Measurements from ENCODE around the gene ITPK1. TPM values are rescaled to one million over a fixed set of nuclear protein-coding genes. Genes with fewer than 3 reads are reported as not detected.
A peak's percentile ranks its signal among the peaks of the same experiment; 100 is the strongest.

The ITPK1 gene
- polyA plus RNA-seq, 6 donors from 2014 or later: 8.5 to 20.1 (median 16.2) TPM

DNA sequence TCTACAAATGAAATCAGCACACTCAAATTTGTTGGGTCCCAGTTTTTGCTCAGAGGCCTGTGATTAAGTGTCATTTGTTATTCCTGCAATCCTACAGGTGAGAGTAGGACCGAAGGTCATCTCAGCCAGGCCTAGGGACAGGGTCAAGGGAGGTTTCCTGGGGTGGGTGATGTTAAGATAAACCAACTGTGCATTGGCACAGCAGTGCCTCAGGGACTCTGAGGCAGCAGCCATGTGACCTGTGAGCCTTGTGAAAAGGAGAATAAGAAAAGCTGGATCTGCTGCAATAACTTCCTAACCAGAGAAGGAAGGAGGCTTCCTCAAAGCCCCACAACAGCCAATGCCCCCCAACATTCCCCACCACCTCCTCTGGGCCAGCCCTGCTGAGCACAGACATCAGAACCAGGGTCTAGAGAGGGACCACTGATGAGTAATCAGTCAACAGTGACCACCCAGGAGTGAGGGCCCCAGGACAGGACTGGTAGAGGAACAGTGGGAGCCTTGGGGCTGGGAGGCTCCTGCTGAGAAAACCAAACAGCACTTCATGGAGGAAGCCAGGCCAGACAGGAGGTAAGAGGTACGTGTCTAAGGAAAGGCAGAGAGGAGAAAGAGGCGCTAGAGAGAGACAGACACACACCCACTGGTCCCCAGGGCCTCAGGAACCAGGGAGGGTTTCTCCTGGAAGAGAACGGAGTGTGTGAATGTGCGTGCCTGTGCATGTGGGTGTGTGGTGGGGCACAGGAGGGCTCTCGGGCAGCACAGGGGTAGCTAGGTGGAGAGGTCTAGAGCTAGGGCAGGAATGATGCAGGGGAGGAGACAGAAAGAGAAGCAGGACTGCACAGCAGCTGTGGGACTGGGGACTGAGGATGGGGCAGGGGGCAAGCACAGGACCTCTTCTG lies 82.4 kb downstream of the ITPK1 start:
- Mint-ChIP-seq H3K36me3 (no peaks in the 10 kb centered on the region), H3K4me3 (peak overlapping the region in 7 of 8 donors; percentile 23 to 88 (median 70)), H3K4me1 (peaks cover 30 to 49% (median 31%) of the 10 kb centered on the region in 3 donors), H3K27me3 (no peaks in the 10 kb centered on the region), H3K9me3 (no peaks in the 10 kb centered on the region), H3K27ac (peak overlapping the region; percentile 38 to 96 (median 84))
- ATAC-seq (ENCODE audit: low read depth in 2 of 2) (peak in 1 of 2 donors; percentile 10), DNase-seq (no peak)

DNA sequence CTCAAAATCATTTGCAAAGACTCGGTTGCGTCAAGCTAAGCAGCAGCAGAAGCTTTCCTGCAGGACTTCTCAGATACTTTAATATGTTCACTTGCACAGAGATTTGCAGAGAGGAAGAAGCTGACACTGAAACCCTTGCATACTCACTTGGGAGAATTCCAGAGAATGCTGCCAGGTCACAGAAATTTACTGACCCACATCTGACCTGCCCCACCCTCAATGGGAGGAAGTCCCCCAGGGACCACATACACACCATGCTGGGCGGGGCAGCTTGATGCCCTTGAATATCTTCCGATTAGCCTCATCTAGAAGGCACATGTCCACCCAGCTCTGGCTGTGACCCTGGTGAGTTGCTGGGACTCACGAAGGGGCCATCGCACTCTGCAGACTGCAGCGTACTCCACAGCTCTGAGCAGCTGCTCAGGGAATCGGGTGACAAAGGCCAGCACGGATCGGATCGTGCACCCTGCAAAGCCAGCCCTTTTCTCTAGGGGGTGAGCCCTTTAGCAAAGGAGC lies 83.2 kb downstream of the ITPK1 start:
- Mint-ChIP-seq H3K36me3 (no peaks in the 10 kb centered on the region), H3K27ac (peak overlapping the region in 2 of 6 donors; percentile 38 to 79), H3K4me3 (peak overlapping the region in 4 of 8 donors; percentile 37 to 88 (median 65)), H3K9me3 (no peaks in the 10 kb centered on the region), H3K4me1 (peaks cover 30 to 48% (median 31%) of the 10 kb centered on the region in 3 donors), H3K27me3 (no peaks in the 10 kb centered on the region)
- ATAC-seq (ENCODE audit: low read depth in 2 of 2) (no peak), DNase-seq (no peak)

DNA sequence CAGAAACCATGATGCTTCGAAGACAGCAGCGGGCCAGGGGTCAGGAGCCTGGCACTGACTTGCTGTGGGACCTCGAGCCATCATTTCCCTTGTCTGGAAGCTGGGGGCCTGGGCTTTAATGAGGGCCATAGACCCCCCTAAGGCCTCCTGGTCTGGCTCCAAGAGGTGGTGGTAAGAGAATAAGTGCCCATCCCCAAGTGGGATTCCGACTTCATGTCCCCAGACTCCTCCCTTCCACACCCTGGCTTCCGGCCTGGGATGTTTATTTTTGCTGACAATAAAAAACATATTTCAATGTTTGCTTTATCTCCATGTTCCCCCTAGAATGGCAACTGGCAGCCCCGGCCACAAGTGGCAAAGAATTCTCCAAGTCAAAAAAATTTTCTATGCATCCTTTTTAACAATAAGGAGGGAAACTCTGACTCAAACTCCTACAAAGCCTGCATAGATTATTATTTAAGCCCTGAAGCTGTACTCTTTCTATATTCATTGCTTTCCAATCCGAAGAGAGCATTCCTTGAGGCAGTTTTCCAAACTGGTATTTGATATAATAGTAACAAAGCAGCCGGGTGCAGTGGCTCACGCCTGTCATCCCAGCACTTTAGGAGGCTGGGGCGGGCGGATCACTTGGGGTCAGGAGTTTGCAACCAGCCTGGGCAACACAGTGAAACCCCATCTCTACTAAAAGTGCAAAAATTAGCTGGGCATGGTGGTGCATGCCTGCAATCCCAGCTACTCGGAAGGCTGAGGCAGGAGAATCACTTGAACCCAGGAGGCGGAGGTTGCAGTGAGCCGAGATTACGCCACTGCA lies 84.0 kb downstream of the ITPK1 start:
- Mint-ChIP-seq H3K27me3 (no peaks in the 10 kb centered on the region), H3K9me3 (no peaks in the 10 kb centered on the region)

DNA sequence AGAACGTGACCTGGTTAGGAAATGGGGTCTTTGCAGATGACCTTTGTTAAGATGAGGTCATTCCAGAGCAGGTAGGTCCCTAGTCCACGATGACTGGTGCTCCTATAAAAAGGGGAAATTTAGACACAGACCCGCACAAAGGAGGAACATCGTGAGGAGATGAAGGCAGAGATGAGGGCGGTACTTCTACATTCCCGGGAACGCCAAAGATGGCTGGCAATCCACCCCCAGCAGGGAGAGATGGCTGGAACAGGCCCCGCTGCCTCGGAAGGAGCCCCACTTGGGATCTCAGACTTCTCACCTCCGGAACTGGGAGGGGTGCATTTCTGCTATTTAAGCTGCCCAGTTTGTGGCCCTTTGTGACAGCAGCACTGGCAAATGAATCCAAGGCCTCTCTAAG lies 85.0 kb downstream of the ITPK1 start:
- no peaks in the 10 kb centered on the region for H3K36me3 Mint-ChIP-seq
- ATAC-seq (ENCODE audit: low read depth in 2 of 2): no peak
- H3K4me1 Mint-ChIP-seq: peaks cover 31 to 48% (median 39%) of the 10 kb centered on the region in 3 donors
- no peaks in the 10 kb centered on the region for H3K9me3 Mint-ChIP-seq
- no peak overlapping the region for H3K4me3 Mint-ChIP-seq
- no peak for DNase-seq
- peak overlapping the region in 2 of 6 donors; percentile 22 to 80 for H3K27ac Mint-ChIP-seq
- no peaks in the 10 kb centered on the region for H3K27me3 Mint-ChIP-seq

More for the DNA sequence above, 84.0 kb downstream of the ITPK1 start:
- DNase-seq (no peak), ATAC-seq (ENCODE audit: low read depth in 2 of 2) (no peak)
- Mint-ChIP-seq H3K4me1 (peaks cover 31 to 48% (median 33%) of the 10 kb centered on the region in 3 donors), H3K27ac (peak overlapping the region in 3 of 6 donors; percentile 29 to 80 (median 32)), H3K4me3 (peak overlapping the region in 2 of 8 donors; percentile 20 to 73), H3K36me3 (no peaks in the 10 kb centered on the region)

DNA sequence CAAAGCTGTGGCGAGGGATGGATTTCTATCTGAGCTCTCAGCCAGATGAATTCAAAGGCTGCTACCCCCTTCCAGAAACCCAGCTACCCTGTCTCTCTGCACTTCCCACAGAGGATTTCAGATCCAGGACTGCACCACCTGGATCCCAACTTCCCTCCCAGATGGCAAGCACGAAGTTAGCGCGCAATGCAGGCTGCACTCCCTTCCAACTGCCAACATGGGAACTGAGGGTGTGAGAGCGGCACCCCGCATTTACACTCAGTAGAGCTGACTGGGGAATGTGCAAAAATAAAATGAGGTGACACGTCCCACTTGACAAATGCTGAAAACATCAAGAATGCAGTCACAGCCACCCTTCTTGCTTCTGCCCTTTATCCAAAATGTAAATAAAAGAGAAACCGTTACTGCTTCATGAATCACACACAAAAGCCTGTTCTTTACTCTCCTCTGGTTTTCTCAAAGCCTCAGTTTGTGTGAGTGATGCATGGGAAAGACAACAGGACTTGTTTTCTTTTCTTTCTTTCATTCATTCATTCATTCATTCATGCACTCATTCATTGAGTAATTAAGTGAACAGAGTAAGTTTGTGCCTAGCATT lies 85.7 kb downstream of the ITPK1 start:
- no peaks in the 10 kb centered on the region for H3K27me3 Mint-ChIP-seq
- DNase-seq (no peak), ATAC-seq (ENCODE audit: low read depth in 2 of 2) (no peak)
- H3K36me3 Mint-ChIP-seq: peaks cover 0 to 5% of the 10 kb centered on the region in 2 donors
- H3K27ac Mint-ChIP-seq: peak overlapping the region in 1 of 6 donors; percentile 28
- H3K4me3 Mint-ChIP-seq: no peak overlapping the region
- peaks cover 29 to 45% (median 39%) of the 10 kb centered on the region in 3 donors for H3K4me1 Mint-ChIP-seq
- H3K9me3 Mint-ChIP-seq: no peaks in the 10 kb centered on the region

DNA sequence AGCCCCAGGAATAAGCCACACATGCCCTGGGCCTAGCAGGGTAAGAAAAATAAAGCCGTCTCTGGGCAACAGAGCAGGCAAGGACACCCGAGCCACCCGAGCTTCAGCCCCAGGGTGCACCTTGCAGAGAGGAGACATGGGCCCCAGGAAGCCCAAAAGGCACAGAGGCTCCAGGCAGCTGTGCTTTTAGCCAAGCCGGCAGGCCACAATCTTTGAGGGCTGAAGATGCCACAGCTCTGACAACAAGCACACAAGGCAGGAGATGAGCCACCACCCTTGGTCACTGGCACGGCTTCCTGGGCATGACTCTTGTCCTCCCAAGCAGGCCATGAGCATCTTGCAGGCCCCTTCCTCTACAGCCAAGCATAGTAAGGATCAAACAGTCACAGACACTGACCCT lies 86.3 kb downstream of the ITPK1 start:
- Mint-ChIP-seq H3K36me3 (peaks cover 0 to 5% of the 10 kb centered on the region in 2 donors), H3K4me3 (no peak overlapping the region), H3K4me1 (peaks cover 24 to 39% (median 38%) of the 10 kb centered on the region in 3 donors), H3K9me3 (no peaks in the 10 kb centered on the region), H3K27me3 (no peaks in the 10 kb centered on the region), H3K27ac (no peak overlapping the region)
- DNase-seq (no peak), ATAC-seq (ENCODE audit: low read depth in 2 of 2) (no peak)

DNA sequence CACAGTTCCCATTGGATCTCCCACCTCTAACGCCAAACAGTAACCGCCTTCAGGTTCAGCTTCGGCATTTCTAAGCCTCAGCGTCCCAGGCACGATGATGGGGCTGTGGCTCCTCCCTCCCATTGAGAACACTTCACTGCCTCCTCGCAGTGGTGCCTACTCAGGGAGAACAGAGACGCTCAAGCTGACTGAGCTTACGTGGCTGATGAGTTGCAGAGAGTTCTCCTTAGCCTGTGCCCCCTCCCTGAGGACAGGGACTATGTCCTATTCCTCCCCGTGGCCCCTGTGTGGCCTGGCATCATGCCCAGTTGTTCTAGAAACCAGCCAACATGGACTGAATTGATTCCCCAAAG lies 87.0 kb downstream of the ITPK1 start:
- no peaks in the 10 kb centered on the region for H3K27me3 Mint-ChIP-seq
- H3K9me3 Mint-ChIP-seq: no peaks in the 10 kb centered on the region
- no peak for DNase-seq
- H3K36me3 Mint-ChIP-seq: peaks cover 0 to 5% of the 10 kb centered on the region in 2 donors
- peaks cover 19 to 32% (median 30%) of the 10 kb centered on the region in 3 donors for H3K4me1 Mint-ChIP-seq
- H3K4me3 Mint-ChIP-seq: no peak overlapping the region
- peak overlapping the region in 1 of 6 donors; percentile 26 for H3K27ac Mint-ChIP-seq
- peak in 1 of 2 donors; percentile 57 for ATAC-seq (ENCODE audit: low read depth in 2 of 2)

DNA sequence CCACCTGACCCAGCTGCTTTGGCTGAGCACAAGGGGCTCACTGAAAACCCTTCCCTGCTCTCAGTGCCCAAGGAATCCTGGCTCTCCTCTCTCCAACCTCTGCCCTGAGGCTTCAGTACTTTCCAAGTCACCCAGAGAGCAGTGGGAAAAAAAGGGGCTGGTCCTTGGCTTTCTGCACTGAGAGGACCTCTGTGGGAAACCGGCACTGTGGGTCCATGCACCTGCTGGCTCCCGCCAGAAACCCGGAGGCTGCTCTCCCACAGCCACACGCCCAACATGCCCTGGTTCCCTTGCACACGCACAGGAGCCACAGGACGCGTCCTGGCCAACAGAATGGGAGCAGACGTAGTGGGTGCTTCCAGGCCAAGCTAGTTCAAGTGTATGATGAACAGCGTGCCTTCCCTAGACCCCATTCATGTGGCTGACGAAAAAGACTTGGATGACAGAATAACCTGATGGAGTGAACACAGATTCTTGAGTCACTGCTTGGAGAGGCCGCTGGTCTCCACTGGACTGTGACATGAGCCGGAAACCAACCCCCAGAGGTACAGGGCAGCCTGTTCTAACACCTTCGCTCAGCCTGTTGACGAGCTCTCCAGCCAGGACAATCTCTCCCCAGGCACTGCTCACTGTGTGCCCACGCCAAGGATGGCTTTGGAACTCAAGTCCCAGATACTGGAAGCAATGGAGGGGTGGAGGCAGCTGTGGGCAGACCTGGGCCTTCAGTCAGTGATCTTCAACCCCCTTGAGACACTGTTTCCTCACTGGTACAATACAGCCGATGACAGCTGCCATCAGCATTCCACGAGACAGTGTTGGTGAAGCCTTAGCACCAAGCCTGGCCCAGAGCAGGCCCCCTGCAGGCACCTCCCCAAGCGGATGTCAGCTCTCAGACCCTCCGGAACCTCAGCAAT lies 87.7 kb downstream of the ITPK1 start:
- Mint-ChIP-seq H3K4me3 (no peak overlapping the region), H3K9me3 (no peaks in the 10 kb centered on the region), H3K27ac (peak overlapping the region in 3 of 6 donors; percentile 26 to 78 (median 62)), H3K4me1 (peaks cover 14 to 28% (median 26%) of the 10 kb centered on the region in 3 donors), H3K36me3 (peaks cover 0 to 5% of the 10 kb centered on the region in 2 donors), H3K27me3 (no peaks in the 10 kb centered on the region)
- DNase-seq (no peak), ATAC-seq (ENCODE audit: low read depth in 2 of 2) (peak in 1 of 2 donors; percentile 43)

DNA sequence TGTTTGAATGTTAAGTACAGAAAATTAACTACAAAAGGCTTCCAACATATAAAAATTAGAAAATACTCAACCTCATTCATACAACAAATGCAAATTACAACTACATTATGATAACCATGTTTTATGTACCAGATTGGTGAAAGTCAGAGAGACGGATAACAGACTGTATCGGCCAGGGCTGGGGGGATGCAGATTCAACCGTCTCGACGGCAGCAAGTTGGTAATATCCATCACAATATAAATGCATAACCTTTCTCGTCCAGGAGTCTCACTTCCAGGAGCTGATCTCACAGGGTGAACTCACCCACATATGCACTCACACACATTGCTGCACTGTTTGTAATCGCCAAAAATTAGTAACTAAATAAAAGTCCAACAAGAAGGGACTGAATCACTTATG lies 89.4 kb downstream of the ITPK1 start:
- peaks cover 0 to 2% (median 0%) of the 10 kb centered on the region in 7 donors for H3K9me3 Mint-ChIP-seq
- H3K27ac Mint-ChIP-seq: peak overlapping the region in 1 of 6 donors; percentile 22
- H3K36me3 Mint-ChIP-seq: peaks cover 0 to 5% of the 10 kb centered on the region in 2 donors
- peaks cover 13 to 18% (median 15%) of the 10 kb centered on the region in 3 donors for H3K4me1 Mint-ChIP-seq
- H3K27me3 Mint-ChIP-seq: no peaks in the 10 kb centered on the region
- no peak overlapping the region for H3K4me3 Mint-ChIP-seq
- ATAC-seq (ENCODE audit: low read depth in 2 of 2) (no peak), DNase-seq (no peak)

DNA sequence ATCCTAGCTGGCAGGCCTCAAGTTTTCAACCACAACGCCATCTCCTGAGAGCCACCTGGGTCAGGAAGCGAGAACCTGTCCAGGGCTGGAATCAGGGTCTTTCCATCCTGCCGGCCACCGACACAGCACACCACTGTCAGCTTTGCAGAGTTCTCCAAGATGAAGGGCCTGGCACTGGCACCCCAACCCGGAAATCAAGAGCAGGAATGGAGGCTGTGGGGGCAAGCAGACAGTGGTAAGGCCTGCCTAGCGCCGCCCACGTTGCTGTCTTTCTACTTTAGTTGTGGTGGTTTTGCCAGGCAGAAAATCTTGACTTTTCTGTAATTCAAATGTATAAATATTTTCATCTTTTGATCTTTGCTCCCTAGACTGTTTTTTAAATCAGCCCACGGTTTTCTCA lies 90.7 kb downstream of the ITPK1 start:
- H3K27me3 Mint-ChIP-seq: no peaks in the 10 kb centered on the region
- peaks cover 0 to 2% (median 0%) of the 10 kb centered on the region in 7 donors for H3K9me3 Mint-ChIP-seq
- no peak for DNase-seq
- H3K36me3 Mint-ChIP-seq: peaks cover 0 to 5% of the 10 kb centered on the region in 2 donors
- ATAC-seq (ENCODE audit: low read depth in 2 of 2): no peak
- peaks cover 9 to 21% (median 9%) of the 10 kb centered on the region in 3 donors for H3K4me1 Mint-ChIP-seq
- H3K27ac Mint-ChIP-seq: peak overlapping the region in 1 of 6 donors; percentile 30
- no peak overlapping the region for H3K4me3 Mint-ChIP-seq

DNA sequence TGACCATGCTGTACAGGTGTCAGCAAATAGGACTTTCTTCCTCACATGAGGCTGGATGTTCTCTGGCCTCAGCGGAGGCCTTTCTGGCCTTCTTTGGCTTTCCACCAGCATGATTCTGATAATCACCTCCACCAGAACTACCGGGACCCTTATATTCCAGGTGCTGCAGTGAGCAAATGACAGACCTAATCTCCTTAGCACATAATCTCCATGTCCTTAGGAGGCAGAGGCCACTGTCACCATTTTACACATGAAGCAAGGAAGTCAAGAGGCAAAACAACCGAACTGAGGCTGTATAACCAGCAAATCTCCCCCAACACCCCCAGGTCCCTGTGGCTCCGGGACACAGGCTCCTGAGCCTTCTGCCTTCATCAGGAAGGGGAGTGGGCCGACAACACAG lies 91.2 kb downstream of the ITPK1 start:
- Mint-ChIP-seq H3K27ac (peak overlapping the region in 1 of 6 donors; percentile 67), H3K4me1 (peaks cover 8 to 21% (median 9%) of the 10 kb centered on the region in 3 donors), H3K9me3 (peaks cover 0 to 2% (median 0%) of the 10 kb centered on the region in 7 donors), H3K36me3 (peaks cover 0 to 5% of the 10 kb centered on the region in 2 donors), H3K4me3 (no peak overlapping the region), H3K27me3 (no peaks in the 10 kb centered on the region)
- no peak for ATAC-seq (ENCODE audit: low read depth in 2 of 2)
- no peak for DNase-seq

DNA sequence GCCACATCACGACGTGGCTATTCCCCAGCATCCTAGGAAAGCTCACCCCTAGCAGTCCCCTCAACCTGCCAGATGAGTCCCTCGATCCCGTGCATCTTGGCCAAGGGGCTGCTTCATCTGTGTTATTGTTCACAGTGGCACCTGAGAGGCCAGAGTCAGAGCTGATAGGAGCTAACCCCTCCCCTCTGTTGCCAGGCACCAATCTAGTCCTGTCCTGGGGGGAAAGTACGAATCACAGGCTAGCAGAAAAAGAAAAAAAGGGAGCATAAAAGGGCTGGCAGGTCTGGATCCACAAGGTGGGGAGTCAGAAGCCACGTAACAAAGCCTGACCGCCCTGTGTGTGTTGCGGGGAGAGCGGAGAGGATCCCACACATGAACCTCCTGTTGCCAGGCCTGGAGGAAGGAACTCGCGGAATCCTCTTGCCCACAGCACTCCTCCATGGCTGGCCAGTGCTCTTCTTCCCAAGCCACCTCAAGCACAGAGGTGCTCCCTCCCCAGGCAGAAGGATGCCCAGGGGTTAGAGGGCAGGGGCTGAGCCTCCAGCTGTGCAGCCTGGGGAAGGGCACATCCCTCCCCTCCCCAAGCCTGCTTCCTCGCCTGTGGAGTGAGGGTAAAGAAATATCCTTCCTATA lies 91.8 kb downstream of the ITPK1 start:
- DNase-seq (no peak), ATAC-seq (ENCODE audit: low read depth in 2 of 2) (no peak)
- Mint-ChIP-seq H3K27ac (no peak overlapping the region), H3K4me1 (peaks cover 8 to 21% (median 9%) of the 10 kb centered on the region in 3 donors), H3K36me3 (peaks cover 0 to 5% of the 10 kb centered on the region in 2 donors), H3K9me3 (peaks cover 0 to 2% (median 0%) of the 10 kb centered on the region in 7 donors), H3K27me3 (no peaks in the 10 kb centered on the region), H3K4me3 (peak overlapping the region in 1 of 8 donors; percentile 37)

Data from naive B cell (primary cell).